ENCODE results near the gene PTP4A2.

DNA sequence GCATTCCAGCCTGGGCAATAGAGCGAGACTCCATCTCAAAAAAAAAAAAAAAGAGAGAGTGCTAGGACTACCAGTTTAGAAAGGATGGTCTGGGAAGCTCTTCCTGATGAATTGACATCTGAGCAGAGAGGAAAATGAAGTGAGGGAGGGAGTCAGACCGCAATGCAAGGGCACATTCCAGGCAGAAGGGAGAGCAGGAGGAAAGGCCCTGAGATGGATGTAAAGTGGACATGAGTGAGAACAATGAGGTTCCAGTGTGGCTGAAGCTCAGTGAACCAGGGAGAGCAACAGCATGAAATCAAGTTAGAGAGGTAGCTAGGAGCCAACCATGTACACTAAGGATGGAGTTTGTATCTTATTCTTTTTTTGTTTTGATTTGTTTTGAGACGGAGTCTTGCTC is 66.5 kb downstream of the PTP4A2 start:
- TF ChIP-seq, protein P1, sequence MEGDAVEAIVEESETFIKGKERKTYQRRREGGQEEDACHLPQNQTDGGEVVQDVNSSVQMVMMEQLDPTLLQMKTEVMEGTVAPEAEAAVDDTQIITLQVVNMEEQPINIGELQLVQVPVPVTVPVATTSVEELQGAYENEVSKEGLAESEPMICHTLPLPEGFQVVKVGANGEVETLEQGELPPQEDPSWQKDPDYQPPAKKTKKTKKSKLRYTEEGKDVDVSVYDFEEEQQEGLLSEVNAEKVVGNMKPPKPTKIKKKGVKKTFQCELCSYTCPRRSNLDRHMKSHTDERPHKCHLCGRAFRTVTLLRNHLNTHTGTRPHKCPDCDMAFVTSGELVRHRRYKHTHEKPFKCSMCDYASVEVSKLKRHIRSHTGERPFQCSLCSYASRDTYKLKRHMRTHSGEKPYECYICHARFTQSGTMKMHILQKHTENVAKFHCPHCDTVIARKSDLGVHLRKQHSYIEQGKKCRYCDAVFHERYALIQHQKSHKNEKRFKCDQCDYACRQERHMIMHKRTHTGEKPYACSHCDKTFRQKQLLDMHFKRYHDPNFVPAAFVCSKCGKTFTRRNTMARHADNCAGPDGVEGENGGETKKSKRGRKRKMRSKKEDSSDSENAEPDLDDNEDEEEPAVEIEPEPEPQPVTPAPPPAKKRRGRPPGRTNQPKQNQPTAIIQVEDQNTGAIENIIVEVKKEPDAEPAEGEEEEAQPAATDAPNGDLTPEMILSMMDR (IDR thresholded peaks at IDR 0.05) = no peak
- TF ChIP-seq ZFX (IDR thresholded peaks at IDR 0.05; ENCODE audit: borderline replicate concordance) = no peak

Data from 22Rv1 (cell line).